Hematopoietic multipotent progenitor cell treated with erythropoietin and hydrocortisone succinate and interleukin-3 and kit ligand, for 15 days (in vitro differentiated cells): Measurements from ENCODE around the gene GRID1.

ENCODE experiments used
- DNase-seq: peaks from one replicate; pipeline ENCODE4 v3.0.0-alpha.2; 2015; ENCODE audit warnings: low spot score

Gene GRID1

GRCh38 chr10:86227501-86228258 is 138.9 kb downstream of the GRID1 start:
- DNase-seq, result no peak

- DNase-seq, result no peak
Observed at GRCh38 chr10:86226781-86227201, 139.8 kb downstream of the GRID1 start.

GRCh38 chr10:86226016-86226415 is 140.6 kb downstream of the GRID1 start:
- no peak for DNase-seq

GRCh38 chr10:86225103-86225782 is 141.4 kb downstream of the GRID1 start:
- DNase-seq, result no peak

DNA sequence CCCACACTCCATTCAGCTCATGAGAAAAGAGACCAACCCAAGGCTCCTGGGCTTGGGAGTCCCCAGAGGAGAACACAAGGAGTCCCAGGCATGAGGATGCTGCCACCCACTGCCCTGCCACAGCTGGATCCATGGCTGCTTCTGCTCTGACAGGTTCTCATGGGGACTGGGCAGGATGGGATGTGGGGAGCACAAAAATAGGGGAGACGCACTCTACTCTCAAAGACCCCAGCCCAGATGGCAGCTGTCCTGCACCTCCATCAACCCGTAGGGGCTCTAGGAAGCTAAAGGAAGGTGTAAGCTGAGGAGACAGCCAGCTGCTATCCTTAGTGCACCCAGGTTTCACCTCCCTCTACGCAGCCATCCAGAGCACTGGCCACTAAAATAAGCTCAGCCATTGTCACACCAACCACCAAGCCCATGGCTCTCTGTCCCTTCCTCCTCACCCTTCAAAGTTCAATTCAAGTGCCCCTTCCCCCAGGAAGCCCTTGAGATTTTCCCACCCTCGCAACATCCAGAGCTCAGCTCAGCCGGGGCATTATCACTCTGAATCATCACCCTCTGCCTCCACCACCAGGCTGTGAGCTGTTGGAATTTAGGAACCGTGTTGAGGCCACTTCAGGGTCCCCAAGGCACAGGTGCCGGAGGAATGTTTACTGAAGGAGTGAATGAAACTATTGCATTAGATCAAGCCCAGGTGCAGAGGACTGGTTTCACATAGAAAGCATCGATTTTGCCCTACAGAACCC is 142.1 kb downstream of the GRID1 start:
- DNase-seq, result no peak

DNA sequence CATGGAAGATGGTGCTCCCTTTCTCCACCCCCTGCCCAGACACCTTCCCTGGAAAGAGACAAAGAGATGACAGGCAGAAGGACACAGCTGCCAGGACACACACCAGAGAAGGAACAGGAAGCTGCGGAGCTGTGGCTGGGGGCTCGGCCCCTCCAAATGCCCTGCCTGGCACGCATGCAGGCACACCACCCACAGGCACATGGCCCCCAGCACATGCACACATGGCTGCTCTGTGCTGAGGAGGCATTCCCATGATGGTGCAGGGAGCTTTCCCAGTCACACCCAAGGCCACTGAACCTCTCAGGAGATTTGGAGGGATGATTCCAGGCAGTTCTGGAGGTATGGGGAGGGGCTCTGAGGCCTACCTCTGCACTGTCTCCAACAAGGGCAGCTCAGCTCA is 143.3 kb downstream of the GRID1 start:
- no peak for DNase-seq

DNA sequence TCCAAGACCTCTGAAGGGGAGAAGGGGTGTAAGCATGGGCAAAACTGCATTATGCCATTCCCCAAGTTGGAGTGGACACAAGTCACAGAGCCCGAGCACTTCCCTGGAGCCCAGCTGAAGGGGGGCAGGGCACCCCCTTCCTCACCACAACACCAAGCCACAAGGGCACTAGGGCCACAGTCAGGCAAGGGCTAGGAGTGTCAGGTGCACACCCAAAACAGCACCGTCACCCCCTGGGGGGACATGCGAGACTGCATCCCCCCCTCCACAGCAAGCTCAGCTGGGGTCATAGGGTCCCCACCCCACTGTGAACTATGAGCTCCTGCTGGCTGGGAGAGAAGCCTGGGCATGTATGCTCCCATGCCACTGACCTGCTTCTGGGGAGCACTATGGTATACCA is 143.9 kb downstream of the GRID1 start:
- DNase-seq, result no peak

GRCh38 chr10:86222336-86222650 is 144.3 kb downstream of the GRID1 start:
- no peak for DNase-seq

GRCh38 chr10:86221442-86222335 is 144.9 kb downstream of the GRID1 start:
- no peak for DNase-seq

- no peak for DNase-seq
Observed at GRCh38 chr10:86220626-86221025, 146.0 kb downstream of the GRID1 start.

DNA sequence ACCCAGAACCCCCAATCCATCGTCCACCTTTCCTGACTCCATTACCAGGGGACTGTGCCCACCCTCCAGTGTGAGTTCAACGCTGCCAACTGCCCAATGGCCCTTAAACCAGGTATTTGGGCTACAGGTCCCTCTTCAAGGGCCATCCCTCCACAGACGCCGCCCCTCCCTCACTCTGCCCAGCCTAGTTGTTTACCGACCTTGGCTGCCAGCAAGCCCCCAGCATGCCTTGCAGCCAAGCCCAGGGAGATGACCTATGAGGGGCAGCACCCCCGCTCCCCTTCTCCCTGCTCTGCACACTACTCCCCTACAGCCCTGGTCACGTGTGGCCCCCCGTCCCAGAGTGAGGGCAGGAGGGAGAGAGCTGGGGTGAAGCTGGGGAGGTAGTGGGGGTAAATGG is 147.3 kb downstream of the GRID1 start:
- no peak for DNase-seq

DNA sequence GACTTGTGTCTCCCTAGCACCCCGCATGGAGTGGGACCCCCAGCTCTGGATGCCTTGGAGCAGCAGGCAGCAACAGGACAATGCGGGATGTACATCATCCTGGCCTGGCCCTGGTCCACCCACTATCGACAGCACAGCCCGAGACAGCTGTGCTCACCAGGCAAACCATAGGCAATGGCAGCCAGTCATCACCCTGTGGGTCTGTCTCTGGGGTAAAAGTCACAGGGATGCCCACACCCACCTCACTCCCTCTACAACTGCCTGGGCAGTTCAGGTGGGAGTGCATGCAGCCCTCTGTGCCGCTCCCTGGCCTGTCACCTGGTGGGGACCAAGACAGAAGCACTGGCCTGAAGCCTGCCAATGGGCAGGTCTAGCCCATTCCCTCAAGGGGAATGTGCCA is 147.8 kb downstream of the GRID1 start:
- no peak for DNase-seq

DNA sequence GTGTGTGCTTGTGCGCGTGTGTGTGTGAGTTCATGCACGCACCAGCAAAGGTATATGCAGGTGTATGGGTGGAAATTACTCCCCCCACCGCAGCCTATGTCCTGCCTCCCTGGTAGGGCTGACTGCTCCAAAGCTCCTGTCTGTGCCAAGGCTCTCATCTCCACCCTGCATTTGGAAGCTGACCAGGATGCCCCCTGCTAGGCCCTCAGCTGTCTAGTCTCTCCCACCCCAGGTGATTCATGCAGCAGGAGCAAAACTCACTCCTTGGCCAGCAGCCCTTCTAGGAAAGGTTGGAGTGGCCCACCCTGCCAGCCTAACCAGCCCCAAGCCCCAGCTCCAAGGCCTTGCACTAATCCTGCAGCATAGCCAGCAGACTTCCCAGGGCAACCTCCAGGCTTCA is 148.4 kb downstream of the GRID1 start:
- no peak for DNase-seq

- no peak for DNase-seq
Observed at GRCh38 chr10:86217371-86218080, 149.1 kb downstream of the GRID1 start.

DNA sequence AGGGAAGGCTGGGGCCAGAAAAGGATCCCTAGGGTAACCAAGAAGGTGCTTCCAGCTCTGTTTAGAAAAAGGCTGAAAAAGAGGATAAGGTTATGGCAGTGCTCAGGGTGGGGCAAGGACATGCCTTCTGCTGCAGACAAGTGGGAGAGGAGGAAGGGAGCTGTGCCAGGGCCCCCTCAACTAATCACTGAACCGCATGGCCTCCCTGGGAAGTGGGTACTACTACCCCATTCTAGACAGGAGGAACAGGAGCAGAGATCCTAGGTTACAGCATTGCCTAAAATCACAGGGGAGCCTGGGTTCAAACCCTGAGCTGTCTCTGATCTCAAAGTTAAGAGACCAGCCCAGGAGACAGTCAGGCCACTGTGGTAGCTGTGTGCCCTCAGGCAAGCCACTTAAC is 149.7 kb downstream of the GRID1 start:
- no peak for DNase-seq

DNA sequence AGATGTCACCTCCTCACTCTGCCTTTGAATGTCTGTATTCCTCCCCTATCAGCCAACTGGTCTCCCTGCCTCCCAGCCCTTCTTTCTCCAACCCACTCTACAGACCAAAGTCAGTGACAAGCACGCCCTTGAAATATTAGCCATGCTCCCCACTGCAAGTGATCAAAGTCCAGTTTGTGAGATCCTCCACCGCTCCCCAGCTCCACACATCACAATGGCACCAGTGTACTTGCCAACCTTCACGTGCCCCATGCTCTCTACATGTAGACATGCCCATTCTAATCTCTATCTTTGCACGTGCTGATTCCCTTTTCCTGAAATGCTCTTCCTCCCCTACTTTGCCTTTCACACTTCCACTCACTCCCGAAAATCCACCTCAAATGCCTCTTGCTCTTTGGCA is 150.9 kb downstream of the GRID1 start:
- no peak for DNase-seq

DNA sequence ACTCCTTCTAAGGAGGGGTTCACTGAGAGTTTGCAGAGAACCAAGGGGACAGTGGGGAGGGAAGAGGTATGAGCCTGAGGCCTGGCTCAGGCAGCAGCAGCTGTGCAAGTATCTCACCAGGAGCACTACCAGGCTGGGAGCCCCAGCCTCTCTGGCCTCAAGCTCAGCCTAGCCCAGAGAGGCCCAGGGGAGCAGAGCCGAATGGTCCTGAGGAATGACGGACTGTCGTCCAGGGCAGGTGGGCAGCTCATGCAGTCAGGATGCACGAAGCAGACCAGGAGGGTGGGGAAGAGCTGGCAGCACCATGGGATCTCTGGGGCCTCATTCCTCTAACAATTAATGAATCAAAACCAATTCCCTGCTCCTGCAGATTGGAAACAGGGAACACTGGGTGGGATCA is 151.5 kb downstream of the GRID1 start:
- no peak for DNase-seq

DNA sequence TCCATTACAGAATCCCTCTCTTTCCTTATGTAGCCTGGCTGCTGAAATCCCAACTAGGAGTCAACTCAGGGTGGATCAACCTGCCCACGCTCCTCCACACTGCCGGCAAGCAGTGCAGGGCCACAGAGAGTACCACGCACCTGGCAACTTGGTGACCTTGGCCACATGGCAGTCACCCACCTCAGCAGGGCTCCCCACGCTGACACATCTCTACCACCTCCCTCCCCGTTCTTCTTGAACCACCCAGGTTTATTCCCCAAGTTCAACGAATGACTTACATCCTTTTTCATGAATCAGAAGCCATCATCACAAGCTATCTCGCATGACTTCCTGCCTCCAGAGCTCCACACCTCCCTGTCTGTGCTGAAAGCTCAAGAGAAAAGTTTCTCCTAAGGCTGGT is 153.4 kb downstream of the GRID1 start:
- no peak for DNase-seq

DNA sequence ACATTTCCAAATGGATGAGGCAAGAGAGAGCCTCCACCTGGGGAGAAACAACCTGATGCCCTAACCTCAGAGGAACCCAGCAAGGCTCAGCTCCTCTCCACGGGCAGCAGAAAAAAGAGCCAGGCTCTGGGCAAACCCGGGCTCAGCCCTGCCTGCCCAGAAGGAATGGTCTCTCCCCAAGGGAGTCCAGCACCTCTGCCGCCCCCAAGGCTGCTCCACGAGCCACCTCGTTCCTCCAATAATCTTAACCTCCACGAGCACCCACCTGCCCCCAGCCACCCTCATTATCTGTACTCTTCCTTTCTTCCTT is 154.2 kb downstream of the GRID1 start:
- no peak for DNase-seq

- no peak for DNase-seq
Observed at GRCh38 chr10:86211691-86212390, 154.8 kb downstream of the GRID1 start.

DNA sequence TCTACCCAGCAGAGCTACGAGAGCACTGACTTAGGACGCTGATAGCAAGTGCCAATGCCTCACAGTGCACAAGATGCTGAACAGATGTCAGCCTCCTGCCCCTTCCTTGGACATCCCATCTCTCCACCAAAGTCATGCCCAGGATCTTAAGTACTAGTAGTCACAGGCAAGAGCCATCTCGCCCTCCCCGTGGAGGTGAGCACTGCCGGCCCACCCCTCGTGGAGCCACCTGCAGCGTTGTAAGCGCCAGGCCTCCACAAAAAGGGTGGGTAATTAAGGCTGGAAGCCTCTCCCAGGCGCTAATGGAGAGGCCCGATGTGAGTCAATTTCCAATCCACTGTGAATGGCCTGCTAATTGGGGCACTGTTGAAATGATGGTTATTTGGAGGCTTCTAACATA is 156.2 kb downstream of the GRID1 start:
- DNase-seq, result no peak
